ENCODE data around the gene ABCG4. TPM values are rescaled to one million over a fixed set of nuclear protein-coding genes. Genes with fewer than 3 reads are reported as not detected.
"Not testable (repeated sequence)": the region's sequence is repeated elsewhere in the genome, so short reads cannot be mapped to it uniquely, and the experiment has no call there.

The ABCG4 gene
- polyA plus RNA-seq, 3 donors: 0.74 to 0.79 (median 0.74) TPM

- DNase-seq (ENCODE audit: low read depth in 3 of 3, low spot score in 2 of 3): no peak
Observed at GRCh38 chr11:119115484-119116234, 33.2 kb upstream of the ABCG4 start.

DNA sequence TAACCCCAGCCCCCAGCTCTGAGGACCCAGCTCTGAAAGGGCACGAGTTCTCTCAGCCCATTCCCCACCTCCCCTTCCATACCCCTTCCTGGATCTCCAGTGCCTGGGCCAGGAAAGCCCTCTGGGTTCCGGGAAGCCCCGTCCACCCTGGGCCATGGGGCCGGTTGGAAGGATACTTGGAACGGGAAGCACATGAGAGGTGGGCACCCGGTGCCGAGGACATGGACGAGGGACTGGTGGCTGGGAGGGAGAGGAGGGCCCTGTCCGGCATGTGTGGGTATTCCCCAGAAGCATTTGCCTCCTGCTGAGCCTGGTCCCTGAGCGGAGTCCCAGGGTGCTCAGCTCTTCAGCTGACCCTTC, 32.6 kb upstream of the ABCG4 start:
- DNase-seq (ENCODE audit: low read depth in 3 of 3, low spot score in 2 of 3): no peak

- no peak for DNase-seq (ENCODE audit: low read depth in 3 of 3, low spot score in 2 of 3)
Observed at GRCh38 chr11:119116601-119117000, 32.3 kb upstream of the ABCG4 start.

DNA sequence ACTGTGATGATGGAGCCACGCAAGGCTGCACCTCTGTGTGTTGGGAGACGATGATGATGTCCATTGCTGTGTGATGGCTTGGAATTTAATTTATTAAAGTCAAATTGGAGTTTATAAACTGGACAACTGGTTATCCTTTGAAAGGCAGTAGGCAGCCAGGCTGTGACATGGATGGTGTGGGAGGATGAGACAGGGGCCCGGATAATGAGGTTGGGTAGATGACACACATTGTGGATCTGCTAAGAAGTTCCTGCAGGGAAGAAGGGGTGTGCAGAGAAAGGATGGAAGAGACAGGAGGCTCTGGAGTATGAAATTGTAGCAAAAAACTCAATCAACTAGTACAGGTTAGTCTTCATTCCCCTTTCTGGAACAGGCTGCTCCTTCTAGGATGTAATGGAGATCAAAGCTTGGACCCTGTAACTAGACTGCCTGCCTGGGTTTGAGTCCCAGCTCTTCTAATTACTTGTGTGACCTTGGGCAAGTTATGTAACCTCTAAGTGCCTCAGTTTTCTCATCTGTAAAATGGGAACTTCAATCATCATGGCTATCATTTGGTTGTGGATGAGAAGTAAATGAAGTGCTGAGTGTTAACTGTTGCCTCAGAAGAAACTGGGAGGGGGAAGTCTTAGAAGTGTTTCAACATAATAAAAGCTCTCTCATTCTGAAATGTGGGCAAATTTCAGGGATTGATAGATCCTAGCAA, 31.7 kb upstream of the ABCG4 start:
- DNase-seq (ENCODE audit: low read depth in 3 of 3, low spot score in 2 of 3): no peak

DNA sequence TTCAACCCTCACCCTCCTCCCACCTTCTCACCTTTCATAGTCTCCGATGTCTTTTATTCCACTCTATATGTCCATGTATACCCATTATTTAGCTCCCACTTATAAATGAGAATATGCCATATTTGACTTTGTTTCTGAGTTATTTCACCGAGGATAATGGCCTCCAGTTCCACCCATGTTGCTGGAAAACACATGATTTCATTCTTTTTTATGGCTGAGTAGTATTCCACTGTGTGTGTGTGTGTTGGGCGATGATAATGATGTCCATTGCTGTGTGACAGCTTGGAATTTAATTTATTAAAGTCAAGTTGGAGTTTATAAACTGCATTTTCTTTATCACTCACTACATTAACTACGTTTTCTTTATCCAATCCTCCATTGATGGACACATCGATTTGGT, 30.6 kb upstream of the ABCG4 start:
- DNase-seq (ENCODE audit: low read depth in 3 of 3, low spot score in 2 of 3): no peak

DNA sequence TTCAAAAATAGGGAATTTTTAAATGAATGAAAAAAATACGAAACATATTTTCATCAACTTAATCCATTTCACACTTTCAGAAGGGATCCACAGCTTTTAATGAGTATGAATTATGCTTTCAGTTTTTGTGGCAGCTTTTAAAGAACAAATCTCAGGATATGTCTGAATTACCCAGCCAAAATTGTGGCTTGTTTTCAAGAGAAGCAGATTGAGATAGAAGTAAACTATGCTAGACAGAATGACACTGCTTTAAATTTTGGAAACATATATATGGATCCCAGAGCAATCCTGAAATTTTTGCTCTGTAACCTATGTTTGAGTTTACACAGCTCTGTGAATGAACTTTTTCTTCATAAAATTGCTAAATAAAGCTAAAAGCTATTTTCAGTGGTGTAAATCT, 29.9 kb upstream of the ABCG4 start:
- no peak for DNase-seq (ENCODE audit: low read depth in 3 of 3, low spot score in 2 of 3)

DNA sequence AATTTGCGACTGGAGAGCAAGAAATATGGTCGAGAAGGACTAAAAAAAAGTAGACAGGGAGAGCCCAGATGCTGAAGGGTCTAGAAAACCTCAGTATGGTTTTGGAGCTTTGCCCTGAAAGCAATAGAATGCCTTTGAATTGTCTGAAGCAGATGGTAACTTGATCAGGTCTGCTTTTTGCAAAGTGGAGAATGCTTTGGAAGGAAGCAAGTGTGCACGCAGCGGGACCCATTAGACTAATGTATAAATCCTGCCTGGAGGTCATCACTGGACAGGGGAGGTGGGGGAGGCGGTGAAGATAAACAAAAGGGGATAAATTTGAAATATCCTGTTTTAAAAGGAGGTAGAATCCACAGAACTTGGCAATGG, 28.2 kb upstream of the ABCG4 start:
- peak in 2 of 3 donors; percentile 57 to 65 for DNase-seq (ENCODE audit: low read depth in 3 of 3, low spot score in 2 of 3)

DNA sequence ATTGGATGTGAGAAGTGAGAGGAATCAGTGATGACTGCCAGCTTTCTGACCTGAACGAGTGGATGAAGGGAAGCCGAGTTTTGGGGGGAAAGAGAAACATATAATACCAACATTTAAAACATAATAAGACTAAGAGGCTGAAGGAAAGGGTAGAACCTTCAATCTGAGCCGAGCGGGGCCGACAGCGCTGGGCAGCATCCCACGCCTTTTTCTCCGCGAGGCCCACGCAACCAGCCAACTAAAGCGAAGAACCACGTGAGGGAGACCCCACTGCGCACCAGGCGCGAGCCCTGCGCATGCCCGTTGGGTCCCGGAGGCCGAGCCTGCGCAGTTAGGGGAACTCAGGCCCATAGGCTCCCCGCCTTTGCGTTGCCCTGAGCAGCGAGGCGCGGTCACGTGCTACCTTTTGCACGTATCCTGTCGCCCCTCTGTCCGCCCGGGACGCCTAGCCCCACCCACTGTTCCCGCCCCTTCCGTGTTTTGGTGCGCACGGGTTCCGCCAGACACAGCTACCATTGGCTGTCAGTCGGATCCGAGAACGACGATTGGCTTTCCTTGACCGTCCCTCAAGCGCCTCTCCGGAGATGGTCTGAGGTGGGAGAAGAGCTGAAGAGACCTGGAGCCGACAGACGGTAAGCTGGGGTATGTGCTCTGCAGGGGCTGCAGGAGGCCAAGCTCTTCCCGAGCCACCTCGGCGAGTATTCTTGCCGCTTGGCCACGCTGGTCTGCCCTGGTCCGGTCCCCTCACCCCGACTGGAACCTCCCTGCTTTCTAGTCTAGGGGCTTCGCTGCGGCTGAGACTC, 27.6 kb upstream of the ABCG4 start, which contains the start of gene HINFP:
TSS of gene HINFP (plus strand) at position 573 of the 803 bp plus-strand sequence. CDS start 5,365 bp downstream, outside the sequence.
- DNase-seq (ENCODE audit: low read depth in 3 of 3, low spot score in 2 of 3): peak; percentile 92 to 97 (median 95)

- DNase-seq (ENCODE audit: low read depth in 3 of 3, low spot score in 2 of 3): no peak
Observed at GRCh38 chr11:119121811-119122124, 27.1 kb upstream of the ABCG4 start.

DNA sequence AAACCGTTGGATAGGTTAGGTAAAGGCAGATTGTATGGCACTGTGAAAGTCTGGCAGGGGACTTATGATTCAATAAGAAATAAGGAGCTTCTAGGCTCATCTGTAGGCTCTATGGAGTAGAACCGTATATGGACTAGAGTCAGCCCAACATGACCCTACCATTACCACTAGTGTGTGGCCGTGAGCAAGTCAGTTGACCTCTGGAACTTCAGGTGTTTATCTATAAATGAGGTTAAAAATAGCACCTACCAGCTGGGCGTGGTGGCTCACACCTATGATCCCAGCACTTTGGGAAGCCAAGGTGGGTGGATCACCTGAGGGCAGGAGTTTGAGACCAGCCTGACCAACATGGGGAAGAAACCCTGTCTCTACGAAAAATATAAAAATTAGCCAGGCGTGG, 23.0 kb upstream of the ABCG4 start:
- no peak for DNase-seq (ENCODE audit: low read depth in 3 of 3, low spot score in 2 of 3)

- DNase-seq (ENCODE audit: low read depth in 3 of 3, low spot score in 2 of 3): no peak
Observed at GRCh38 chr11:119126675-119127268, 22.1 kb upstream of the ABCG4 start.

- no peak for DNase-seq (ENCODE audit: low read depth in 3 of 3, low spot score in 2 of 3)
Observed at GRCh38 chr11:119130662-119131061, 18.2 kb upstream of the ABCG4 start.

DNA sequence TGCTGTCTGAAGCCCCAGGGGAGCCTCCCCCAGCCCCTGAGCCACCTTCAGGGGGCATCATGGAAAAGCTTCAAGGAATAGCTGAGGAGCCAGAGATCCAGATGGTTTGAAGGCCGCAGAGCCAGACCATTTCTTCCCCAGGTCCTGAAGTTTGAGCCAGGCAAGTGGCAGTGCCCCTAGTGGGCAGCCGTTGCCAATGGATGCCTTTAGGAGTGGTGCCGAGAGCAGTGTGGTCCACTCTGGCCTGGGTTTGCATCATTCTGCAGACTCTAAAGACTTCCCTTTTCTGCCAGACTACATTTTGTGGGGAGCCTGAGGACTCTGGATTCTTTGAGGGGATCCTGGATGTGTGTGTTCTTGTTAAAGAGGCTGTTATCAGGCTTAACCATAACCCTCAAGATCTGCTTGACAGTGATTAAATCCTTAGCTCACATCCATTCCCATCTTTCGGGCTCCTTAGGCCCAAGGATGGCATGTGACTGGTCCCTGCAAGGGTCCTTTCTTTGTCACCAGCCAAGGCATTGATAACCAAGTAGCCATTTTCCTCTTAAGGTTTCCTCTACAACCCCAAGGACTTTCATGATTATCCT, 14.4 kb upstream of the ABCG4 start:
- DNase-seq (ENCODE audit: low read depth in 3 of 3, low spot score in 2 of 3): no peak

DNA sequence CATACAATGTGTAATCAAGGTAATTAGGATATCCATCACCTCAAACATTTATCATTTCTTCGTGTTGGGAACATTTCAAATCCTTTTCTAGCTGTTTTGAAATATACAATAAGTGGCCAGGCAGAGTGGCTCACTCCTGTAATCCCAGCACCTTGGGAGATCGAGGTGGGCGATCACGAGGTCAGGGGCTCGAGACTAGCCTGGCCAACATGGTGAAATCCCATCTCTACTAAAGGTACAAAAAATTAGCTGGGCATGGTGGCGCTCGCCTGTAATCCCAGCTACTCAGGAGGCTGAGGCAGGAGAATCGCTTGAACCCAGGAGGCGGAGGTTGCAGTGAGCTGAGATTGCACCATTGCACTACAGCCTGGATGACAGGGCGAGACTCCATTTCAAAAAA, 9.6 kb upstream of the ABCG4 start:
- DNase-seq (ENCODE audit: low read depth in 3 of 3, low spot score in 2 of 3): not testable (repeated sequence)

DNA sequence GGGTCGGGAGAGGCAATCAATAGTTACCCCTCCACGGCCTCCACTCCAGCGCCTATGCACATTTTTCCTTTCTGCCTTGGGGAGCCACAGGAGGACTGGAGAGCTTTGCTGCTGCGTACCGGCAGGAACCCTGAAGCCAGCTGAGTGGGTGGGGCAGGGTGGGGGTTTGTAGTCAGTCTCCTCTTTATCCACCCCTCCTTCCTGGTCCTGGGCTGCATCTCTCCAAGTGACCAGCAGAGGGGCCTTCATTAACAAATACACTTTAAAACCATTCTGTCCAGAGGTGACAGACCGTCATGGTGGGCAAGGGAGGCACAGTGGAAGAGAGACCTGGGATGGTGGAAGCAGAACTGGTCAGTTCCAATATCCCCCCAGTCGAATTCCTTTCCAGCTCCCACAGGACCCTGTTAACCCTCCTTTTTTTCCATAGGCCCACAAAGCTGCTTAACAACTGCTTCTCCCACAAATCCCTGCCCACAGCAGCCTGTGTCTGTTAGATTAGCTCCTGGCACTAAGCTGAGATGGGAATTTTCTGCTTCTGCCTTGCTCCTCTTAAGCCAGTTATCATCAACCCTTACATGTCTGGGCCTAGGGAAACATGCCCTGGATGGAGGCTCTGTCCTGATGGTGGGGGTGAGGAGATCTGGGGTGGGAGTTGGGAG, 3.9 kb upstream of the ABCG4 start:
- no peak for DNase-seq (ENCODE audit: low read depth in 3 of 3, low spot score in 2 of 3)

GRCh38 chr11:119145551-119145950, 3.3 kb upstream of the ABCG4 start:
- DNase-seq (ENCODE audit: low read depth in 3 of 3, low spot score in 2 of 3): no peak

GRCh38 chr11:119147604-119148333, 1.1 kb upstream of the ABCG4 start:
- DNase-seq (ENCODE audit: low read depth in 3 of 3, low spot score in 2 of 3): no peak

DNA sequence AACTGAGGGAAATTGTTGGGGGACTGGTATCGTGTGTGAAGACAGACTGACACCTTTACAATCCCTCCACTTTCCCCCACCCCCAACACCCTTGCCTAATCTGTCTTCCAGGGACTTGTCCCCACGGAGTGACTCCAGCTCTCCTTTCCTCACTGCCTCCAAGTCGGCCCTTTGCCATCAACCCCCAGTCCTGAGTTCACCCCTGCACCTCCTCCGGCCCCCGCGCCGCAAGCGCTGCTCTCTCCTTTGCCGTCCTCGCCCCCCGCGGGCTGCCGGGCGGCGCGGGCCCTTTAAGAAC, 183 bp upstream of the ABCG4 start:
- DNase-seq (ENCODE audit: low read depth in 3 of 3, low spot score in 2 of 3): no peak

DNA sequence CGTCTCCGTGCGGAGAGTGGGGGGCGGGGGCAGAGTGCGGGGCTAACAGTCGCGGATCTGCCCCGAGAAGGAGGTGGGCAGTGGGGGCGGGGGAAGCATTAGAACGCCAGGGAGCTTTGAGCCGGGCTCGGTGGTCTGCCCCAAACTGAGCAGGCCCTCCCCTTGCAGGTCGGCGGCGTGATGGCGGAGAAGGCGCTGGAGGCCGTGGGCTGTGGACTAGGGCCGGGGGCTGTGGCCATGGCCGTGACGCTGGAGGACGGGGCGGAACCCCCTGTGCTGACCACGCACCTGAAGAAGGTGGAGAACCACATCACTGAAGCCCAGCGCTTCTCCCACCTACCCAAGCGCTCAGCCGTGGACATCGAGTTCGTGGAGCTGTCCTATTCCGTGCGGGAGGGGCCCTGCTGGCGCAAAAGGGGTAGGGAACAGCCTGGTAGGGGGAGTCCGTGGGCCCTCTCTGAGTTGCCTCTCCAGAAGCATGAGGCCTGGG, 979 bp downstream of the ABCG4 start:
- DNase-seq (ENCODE audit: low read depth in 3 of 3, low spot score in 2 of 3): no peak

GRCh38 chr11:119152043-119152442, 3.2 kb downstream of the ABCG4 start:
- no peak for DNase-seq (ENCODE audit: low read depth in 3 of 3, low spot score in 2 of 3)

All from right renal cortex interstitium (tissue), 3 donors.